PC-9 (cell line): ENCODE data around the gene TTC4. TPM values are rescaled to one million over a fixed set of nuclear protein-coding genes. Genes with fewer than 3 reads are reported as not detected.

Source experiments
- BruUV-seq: library from RNA; stranded (reverse); fragments of 400-500 nt; replicated peaks from 2 replicates; lab custom pipeline; 2021; lab: Mats Ljungman, UMichigan
- CTCF ChIA-PET: fragments of 300-600 bp; sonication (Branson Sonifier 250); formaldehyde crosslinking; loops from one replicate; lab custom pipeline; 2022; ENCODE audit warnings: antibody characterized with exemption; lab: Charles Lee
- POLR2A ChIA-PET: fragments of 300-600 bp; sonication (Branson Sonifier 250); formaldehyde crosslinking; loops from one replicate; lab custom pipeline; 2022; ENCODE audit warnings: antibody characterized with exemption; ENCODE audit not compliant: unreplicated experiment; lab: Charles Lee
- DNase-seq, 2 experiments: peaks; one replicate each; pipeline versions ENCODE4 v3.0.0 to v3.0.0-alpha.2; 2015 to 2022; ENCODE audit warnings: mixed read lengths in 1 of 2
- H2AFZ ChIP-seq: fragments of 200-600 bp; sonication (generic); 2 replicates; pipeline ENCODE4 v1.8.1; 2017; ENCODE audit warnings: antibody characterized with exemption
- H3F3A ChIP-seq: fragments of 200-600 bp; sonication (generic); 2 replicates; pipeline ENCODE4 v1.8.1; 2017; ENCODE audit warnings: antibody characterized with exemption, mild to moderate bottlenecking, low read depth; ENCODE audit not compliant: insufficient read depth
- H3K27ac ChIP-seq: fragments of 200-600 bp; sonication (generic); 2 replicates; pipeline ENCODE4 v1.6.1; 2016; ENCODE audit warnings: mixed run types
- H3K27me3 ChIP-seq: fragments of 200-600 bp; sonication (generic); 2 replicates; pipeline ENCODE4 v1.6.1; 2016; ENCODE audit warnings: low read depth, mixed run types; ENCODE audit not compliant: insufficient read depth
- H3K36me3 ChIP-seq: fragments of 200-600 bp; sonication (generic); 2 replicates; pipeline ENCODE4 v1.6.1; 2016; ENCODE audit warnings: low read depth, mixed run types
- H3K4me1 ChIP-seq: fragments of 200-600 bp; sonication (generic); replicated peaks from 2 replicates; pipeline ENCODE4 v1.6.1; 2016; ENCODE audit warnings: mixed run types; ENCODE audit not compliant: insufficient read depth
- H3K4me2 ChIP-seq: fragments of 200-600 bp; sonication (generic); 2 replicates; pipeline ENCODE4 v1.6.1; 2017; ENCODE audit warnings: mixed run types
- H3K4me3 ChIP-seq: fragments of 200-600 bp; sonication (generic); 2 replicates; pipeline ENCODE4 v1.6.1; 2016; ENCODE audit warnings: mixed run types
- H3K79me2 ChIP-seq: fragments of 200-600 bp; sonication (generic); 2 replicates; pipeline ENCODE4 v1.6.1; 2017; ENCODE audit warnings: low read depth, mixed run types
- H3K9me2 ChIP-seq: fragments of 200-600 bp; sonication (generic); 2 replicates; pipeline ENCODE4 v1.8.1; 2017; ENCODE audit warnings: mild to moderate bottlenecking; ENCODE audit not compliant: insufficient read depth
- H3K9me3 ChIP-seq: fragments of 200-600 bp; sonication (generic); 2 replicates; pipeline ENCODE4 v1.8.1; 2016; ENCODE audit warnings: low read depth; ENCODE audit not compliant: insufficient read depth
- H4K20me1 ChIP-seq: fragments of 200-600 bp; sonication (generic); 2 replicates; pipeline ENCODE4 v1.8.1; 2017; ENCODE audit not compliant: insufficient read depth
- CTCF ChIP-seq: fragments of 200-600 bp; sonication (generic); conservative IDR thresholded peaks from 2 replicates; pipeline ENCODE4 v1.6.1; 2017; ENCODE audit warnings: mixed run types, antibody characterized with exemption, mild to moderate bottlenecking, moderate library complexity
- EZH2 ChIP-seq: fragments of 200-600 bp; sonication (generic); IDR thresholded peaks from 2 replicates; pipeline ENCODE4 v1.8.0; 2017; ENCODE audit warnings: antibody characterized with exemption, low read depth
- intact Hi-C: fragments of 100-400 bp; cut with micrococcal nuclease; formaldehyde crosslinking; loops from one replicate; pipeline ENCODE4 v1.10.0; 2022; ENCODE audit not compliant: unreplicated experiment
- total RNA-seq: library from RNA; stranded (reverse); gene quantifications from 2 replicates; pipeline ENCODE4 v1.2.3, GENCODE V29; 2021

Gene TTC4
- total RNA-seq, 1 experiment from 2014 or later, result 31.5 TPM

- ChIA-PET CTCF (no interaction called here), POLR2A (no interaction called here)
- Histone ChIP-seq H3K9me2 (no peaks in the 10 kb centered on the region), H3K36me3 (no peaks in the 10 kb centered on the region), H3K4me1 (no peaks in the 10 kb centered on the region), H3K79me2 (no peaks in the 10 kb centered on the region), H3K4me3 (no peak overlapping the region), H3K4me2 (no peak overlapping the region), H3K27me3 (no peaks in the 10 kb centered on the region), H4K20me1 (no peaks in the 10 kb centered on the region), H3F3A (no peaks in the 10 kb centered on the region), H3K27ac (no peak overlapping the region), H3K9me3 (no peaks in the 10 kb centered on the region), H2AFZ (no peak overlapping the region)
- no peak for DNase-seq
- BruUV-seq, result no TSS peak
- intact Hi-C loops, result loop anchor here (10.0 kb wide), 1 partner anchor 594 kb away; no protein-coding TSS in a partner anchor
- no peak for TF ChIP-seq CTCF
- no peak for TF ChIP-seq EZH2
These were observed 47.1 kb upstream of the TTC4 start for GRCh38 chr1:54668567-54668966.

- H3K27me3 ChIP-seq, result no peaks in the 10 kb centered on the region
- H3K4me1 ChIP-seq, result no peaks in the 10 kb centered on the region
- H3K4me3 ChIP-seq, result no peak overlapping the region
- POLR2A ChIA-PET, result interaction anchor here (0.5 to 0.7 kb wide), 2 partner anchors 129 to 555 kb away, joined by 4 to 7 read pairs; partner anchors contain the start of gene TTC22
- DNase-seq, result peak; percentile 52 to 73
- BruUV-seq, result no TSS peak
- TF ChIP-seq EZH2 (no peak), CTCF (peak; percentile 94)
- no peak overlapping the region for H3K4me2 ChIP-seq
- no peak overlapping the region for H3K27ac ChIP-seq
- no peaks in the 10 kb centered on the region for H4K20me1 ChIP-seq
- CTCF ChIA-PET, result interaction anchor here (0.6 to 1.8 kb wide), 3 partner anchors 55 to 1444 kb away, joined by 3 to 5 read pairs (median 3); partner anchors contain the start of gene TTC22
- intact Hi-C loops, result loop anchor here (1.0 to 5.0 kb wide), 5 partner anchors 138 to 350 kb away; no protein-coding TSS in a partner anchor
- no peaks in the 10 kb centered on the region for H3K36me3 ChIP-seq
- H2AFZ ChIP-seq, result no peak overlapping the region
- no peaks in the 10 kb centered on the region for H3K9me2 ChIP-seq
- H3K9me3 ChIP-seq, result no peaks in the 10 kb centered on the region
- no peaks in the 10 kb centered on the region for H3F3A ChIP-seq
- no peaks in the 10 kb centered on the region for H3K79me2 ChIP-seq
These were observed 43.6 kb upstream of the TTC4 start for GRCh38 chr1:54671985-54672608.

GRCh38 chr1:54678776-54679643, 36.7 kb upstream of the TTC4 start:
- Histone ChIP-seq H2AFZ (no peak overlapping the region), H3K27me3 (peaks cover 8% of the 10 kb centered on the region), H3K4me3 (no peak overlapping the region), H3F3A (no peaks in the 10 kb centered on the region), H3K4me1 (no peaks in the 10 kb centered on the region), H3K79me2 (no peaks in the 10 kb centered on the region), H3K36me3 (no peaks in the 10 kb centered on the region), H4K20me1 (no peaks in the 10 kb centered on the region), H3K9me3 (no peaks in the 10 kb centered on the region), H3K27ac (no peak overlapping the region), H3K9me2 (no peaks in the 10 kb centered on the region), H3K4me2 (no peak overlapping the region)
- POLR2A ChIA-PET, result no interaction called here
- DNase-seq, result no peak
- CTCF ChIA-PET, result interaction anchor here (0.6 kb wide), 2 partner anchors 43 to 131 kb away, joined by 5 to 8 read pairs; no protein-coding TSS in a partner anchor
- no TSS peak for BruUV-seq
- intact Hi-C loops, result no loop called here
- TF ChIP-seq CTCF (no peak), EZH2 (no peak)
